Small intestine (tissue), 7 donors: ENCODE measurements around the gene LRP2BP. TPM values are rescaled to one million over a fixed set of nuclear protein-coding genes. Genes with fewer than 3 reads are reported as not detected.
"Not testable (repeated sequence)": the region's sequence is repeated elsewhere in the genome, so short reads cannot be mapped to it uniquely, and the experiment has no call there.

Experiments
- DNase-seq, 2 donors: peaks; one replicate each; pipeline versions ENCODE4 v3.0.0 to v3.0.0-alpha.2; 2013
- FAIRE-seq: peaks from 2 replicates; lab custom pipeline; 2012; peaks lifted over from hg19 to GRCh38; lab: Jason Lieb, UNC
- H3K27ac ChIP-seq, 3 donors: one replicate each; pipeline ENCODE4 v1.5.1; 2013; ENCODE audit warnings: low read length in 2 of 3, mild to moderate bottlenecking in 2 of 3, control low read depth in 1 of 3, inconsistent platforms in 1 of 3, low read depth in 1 of 3, moderate library complexity in 1 of 3
- H3K27me3 ChIP-seq, 3 donors: one replicate each; pipeline ENCODE4 v1.6.1; 2013; ENCODE audit warnings: low read length in 3 of 3, inconsistent platforms in 1 of 3; ENCODE audit not compliant: control insufficient read depth in 3 of 3, insufficient read depth in 3 of 3
- H3K36me3 ChIP-seq, 3 donors: one replicate each; pipeline ENCODE4 v1.6.1; 2013; ENCODE audit warnings: low read length in 3 of 3, inconsistent platforms in 1 of 3, low read depth in 1 of 3, mild to moderate bottlenecking in 1 of 3, moderate library complexity in 1 of 3; ENCODE audit not compliant: control insufficient read depth in 3 of 3, insufficient read depth in 2 of 3
- H3K4me1 ChIP-seq, 3 donors: one replicate each; pipeline ENCODE4 v1.6.1; 2013; ENCODE audit warnings: low read length in 2 of 3, inconsistent platforms in 1 of 3, low read depth in 1 of 3, mild to moderate bottlenecking in 1 of 3, moderate library complexity in 1 of 3; ENCODE audit not compliant: control insufficient read depth in 3 of 3, insufficient read depth in 2 of 3
- H3K4me3 ChIP-seq, 3 donors: one replicate each; pipeline ENCODE4 v1.5.1; 2013; ENCODE audit warnings: low read length in 3 of 3, control low read depth in 1 of 3, inconsistent platforms in 1 of 3, low read depth in 1 of 3, mild to moderate bottlenecking in 1 of 3, moderate library complexity in 1 of 3
- H3K9me3 ChIP-seq, 2 donors: one replicate each; pipeline ENCODE4 v1.6.1; 2013; ENCODE audit warnings: low read depth in 1 of 2, low read length in 1 of 2; ENCODE audit not compliant: control insufficient read depth in 2 of 2, insufficient read depth in 1 of 2
- WGBS, 3 donors: extraction: QIAGEN DNeasy Blood & Tissue Kit; methylation state at CpG; one replicate each; pipeline ENCODE4 v1.1.7; 2013; 5-methylcytosine and 5-hydroxymethylcytosine counted together
- polyA plus RNA-seq, 4 donors: library from polyadenylated mRNA; stranded (reverse) in 3 of 4; unstranded in 1 of 4; fragments of 200-250 nt in 3 of 4; fragments of 120-200 nt in 1 of 4; gene quantifications; one replicate each; pipeline versions ENCODE4 v1.2.1 to v1.2.3, GENCODE V29; 2013
- donor health status: healthy with polysubstance abuse.
- donor health status: control.
- donor health status: control.
- donor health status: Bipolar disorder and iron deficiency.
- donor health status: healthy.

LRP2BP gene
- polyA plus RNA-seq, 4 donors, result 0.21 to 1.6 (median 0.22) TPM; not detected in 1

GRCh38 chr4:185341377-185341776, 54.3 kb downstream of the LRP2BP start:
- H3K36me3 ChIP-seq, result peaks cover 0 to 21% (median 0%) of the 10 kb centered on the region in 3 donors
- FAIRE-seq (no peak), DNase-seq (no peak)
- no peaks in the 10 kb centered on the region for H3K27me3 ChIP-seq
- H3K9me3 ChIP-seq, result no peaks in the 10 kb centered on the region
- H3K4me1 ChIP-seq, result no peaks in the 10 kb centered on the region
- no peak overlapping the region for H3K4me3 ChIP-seq
- H3K27ac ChIP-seq, result no peak overlapping the region
- 87 to 93% (median 87%) methylated on average over 2 of the region's 2 CpGs for WGBS, 3 donors

- 76 to 84% (median 80%) methylated on average over 3 of the region's 3 CpGs for WGBS, 3 donors
- DNase-seq (no peak), FAIRE-seq (no peak)
- Histone ChIP-seq H3K36me3 (peaks cover 0 to 17% (median 0%) of the 10 kb centered on the region in 3 donors), H3K27ac (no peak overlapping the region), H3K27me3 (no peaks in the 10 kb centered on the region), H3K4me3 (no peak overlapping the region), H3K9me3 (no peaks in the 10 kb centered on the region), H3K4me1 (no peaks in the 10 kb centered on the region)
Observed at GRCh38 chr4:185339941-185340340, 55.8 kb downstream of the LRP2BP start.

GRCh38 chr4:185335579-185335978, 60.1 kb downstream of the LRP2BP start:
- H3K27me3 ChIP-seq, result no peaks in the 10 kb centered on the region
- H3K27ac ChIP-seq, result no peak overlapping the region
- 89 to 97% (median 94%) methylated on average over 1 of the region's 1 CpG for WGBS, 3 donors
- no peaks in the 10 kb centered on the region for H3K4me1 ChIP-seq
- DNase-seq (no peak), FAIRE-seq (no peak)
- H3K9me3 ChIP-seq, result no peaks in the 10 kb centered on the region
- no peak overlapping the region for H3K4me3 ChIP-seq
- H3K36me3 ChIP-seq, result peaks cover 0 to 9% (median 0%) of the 10 kb centered on the region in 3 donors

- Histone ChIP-seq H3K27ac (no peak overlapping the region), H3K4me1 (no peaks in the 10 kb centered on the region), H3K4me3 (no peak overlapping the region), H3K36me3 (peaks cover 0 to 13% (median 0%) of the 10 kb centered on the region in 3 donors), H3K27me3 (no peaks in the 10 kb centered on the region), H3K9me3 (peaks cover 0 to 5% of the 10 kb centered on the region in 2 donors)
- WGBS, 3 donors, result 92 to 93% (median 93%) methylated on average over 4 of the region's 4 CpGs
- no peak for FAIRE-seq
- DNase-seq, result no peak
Observed at GRCh38 chr4:185334326-185334725, 61.4 kb downstream of the LRP2BP start.

GRCh38 chr4:185332575-185333464, 62.9 kb downstream of the LRP2BP start:
- H3K4me1 ChIP-seq, result no peaks in the 10 kb centered on the region
- WGBS, 3 donors, result 87 to 88% (median 87%) methylated on average over 3 of the region's 3 CpGs
- no peak overlapping the region for H3K27ac ChIP-seq
- no peaks in the 10 kb centered on the region for H3K27me3 ChIP-seq
- no peak overlapping the region for H3K4me3 ChIP-seq
- peaks cover 0 to 12% of the 10 kb centered on the region in 2 donors for H3K9me3 ChIP-seq
- FAIRE-seq, result no peak
- H3K36me3 ChIP-seq, result peaks cover 0 to 12% (median 0%) of the 10 kb centered on the region in 3 donors
- no peak for DNase-seq

- WGBS, 3 donors, result 97 to 98% (median 98%) methylated on average over 2 of the region's 2 CpGs
Observed at GRCh38 chr4:185329879-185330510, 65.7 kb downstream of the LRP2BP start.

GRCh38 chr4:185328586-185328985, 67.1 kb downstream of the LRP2BP start:
- Histone ChIP-seq H3K4me1 (no peaks in the 10 kb centered on the region), H3K9me3 (peaks cover 0 to 16% of the 10 kb centered on the region in 2 donors), H3K4me3 (no peak overlapping the region), H3K27me3 (no peaks in the 10 kb centered on the region), H3K27ac (no peak overlapping the region), H3K36me3 (peaks cover 0 to 10% (median 0%) of the 10 kb centered on the region in 3 donors)
- FAIRE-seq, result no peak
- WGBS, 3 donors, result 84 to 97% (median 94%) methylated on average over 7 of the region's 7 CpGs
- DNase-seq, result no peak

More at GRCh38 chr4:185329879-185330510, 65.7 kb downstream of the LRP2BP start:
- H3K9me3 ChIP-seq, result peaks cover 0 to 12% of the 10 kb centered on the region in 2 donors
- H3K36me3 ChIP-seq, result peaks cover 0 to 12% (median 0%) of the 10 kb centered on the region in 3 donors
- H3K4me3 ChIP-seq, H3K27me3 ChIP-seq, FAIRE-seq, H3K27ac ChIP-seq, H3K4me1 ChIP-seq, DNase-seq: not testable (repeated sequence)

- Histone ChIP-seq H3K36me3 (peaks cover 0 to 16% (median 0%) of the 10 kb centered on the region in 3 donors), H3K9me3 (peaks cover 0 to 18% of the 10 kb centered on the region in 2 donors)
- 15 to 47% (median 39%) methylated on average over 1 of the region's 1 CpG for WGBS, 3 donors
- not testable (repeated sequence) for FAIRE-seq, H3K4me3 ChIP-seq, DNase-seq, H3K4me1 ChIP-seq, H3K27ac ChIP-seq, H3K27me3 ChIP-seq
Observed at GRCh38 chr4:185325721-185326120, 70.0 kb downstream of the LRP2BP start.
